GM12878 (cell line): ENCODE measurements around the gene HIGD2B.

Experiments
- EZH2 ChIP-seq: IDR thresholded peaks from 2 replicates; pipeline ENCODE4 v1.6.1; 2012; ENCODE audit warnings: low read depth, mild to moderate bottlenecking, control low read depth, inconsistent platforms, low read length, borderline replicate concordance; ENCODE audit not compliant: control insufficient read depth
- FOXM1 ChIP-seq: IDR thresholded peaks from 2 replicates; pipeline ENCODE4 v1.6.1; 2012; ENCODE audit warnings: low read depth, mild to moderate bottlenecking, inconsistent platforms, low read length, moderate library complexity
- HCFC1 ChIP-seq: fragments of 150-350 bp; IDR thresholded peaks from 2 replicates; pipeline ENCODE4 v1.6.1; 2014; ENCODE audit warnings: low read length
- MXI1 ChIP-seq: fragments of 150-350 bp; IDR thresholded peaks from 2 replicates; pipeline ENCODE4 v1.6.1; 2011; ENCODE audit warnings: low read depth, mild to moderate bottlenecking, inconsistent platforms, low read length, improper control_type of control experiment
- POLR2A ChIP-seq: IDR thresholded peaks from 2 replicates; pipeline ENCODE4 v1.6.1; 2011; ENCODE audit warnings: low read depth, mild to moderate bottlenecking, low read length
- POLR2AphosphoS2 ChIP-seq: IDR thresholded peaks from 2 replicates; pipeline ENCODE4 v1.6.1; 2011; ENCODE audit warnings: low read depth, mild to moderate bottlenecking, low read length, improper control_type of control experiment, moderate library complexity
- TF ChIP-seq, protein P1 (sequence below), 3 experiments: IDR thresholded peaks in 2 of 3; conservative IDR thresholded peaks in 1 of 3; 2 replicates each; pipeline ENCODE4 v1.5.1; 2011; ENCODE audit warnings: low read depth in 3 of 3, low read length in 3 of 3, mild to moderate bottlenecking in 3 of 3, control low read depth in 2 of 3, moderate library complexity in 2 of 3, inconsistent platforms in 1 of 3, mixed read lengths in 1 of 3; ENCODE audit not compliant: control insufficient read depth in 2 of 3, insufficient read depth in 1 of 3; ENCODE audit errors: extremely low read depth in 1 of 3
- TF ChIP-seq, protein P2 (sequence below): fragments of 450-650 bp; IDR thresholded peaks from 2 replicates; pipeline ENCODE4 v1.6.1; 2017; ENCODE audit warnings: low read depth, mild to moderate bottlenecking, moderate library complexity
- TF ChIP-seq, protein P3 (sequence below): IDR thresholded peaks from 2 replicates; pipeline ENCODE4 v1.6.1; 2012; ENCODE audit warnings: low read depth, low read length, improper control_type of control experiment

- no peak for TF ChIP-seq FOXM1
- no peak for TF ChIP-seq POLR2A
- TF ChIP-seq, protein P1, sequence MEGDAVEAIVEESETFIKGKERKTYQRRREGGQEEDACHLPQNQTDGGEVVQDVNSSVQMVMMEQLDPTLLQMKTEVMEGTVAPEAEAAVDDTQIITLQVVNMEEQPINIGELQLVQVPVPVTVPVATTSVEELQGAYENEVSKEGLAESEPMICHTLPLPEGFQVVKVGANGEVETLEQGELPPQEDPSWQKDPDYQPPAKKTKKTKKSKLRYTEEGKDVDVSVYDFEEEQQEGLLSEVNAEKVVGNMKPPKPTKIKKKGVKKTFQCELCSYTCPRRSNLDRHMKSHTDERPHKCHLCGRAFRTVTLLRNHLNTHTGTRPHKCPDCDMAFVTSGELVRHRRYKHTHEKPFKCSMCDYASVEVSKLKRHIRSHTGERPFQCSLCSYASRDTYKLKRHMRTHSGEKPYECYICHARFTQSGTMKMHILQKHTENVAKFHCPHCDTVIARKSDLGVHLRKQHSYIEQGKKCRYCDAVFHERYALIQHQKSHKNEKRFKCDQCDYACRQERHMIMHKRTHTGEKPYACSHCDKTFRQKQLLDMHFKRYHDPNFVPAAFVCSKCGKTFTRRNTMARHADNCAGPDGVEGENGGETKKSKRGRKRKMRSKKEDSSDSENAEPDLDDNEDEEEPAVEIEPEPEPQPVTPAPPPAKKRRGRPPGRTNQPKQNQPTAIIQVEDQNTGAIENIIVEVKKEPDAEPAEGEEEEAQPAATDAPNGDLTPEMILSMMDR (IDR thresholded peaks at IDR 0.05 in 2 of 3, conservative IDR thresholded peaks at IDR 0.05 in 1 of 3; ENCODE audit: control insufficient read depth in 2 of 3, extremely low read depth in 1 of 3, insufficient read depth in 1 of 3, low read depth in 3 of 3, low read length in 3 of 3) = peak in 1 of 3 experiments; percentile 14; a peak in 1 of 6 replicates
- TF ChIP-seq, protein P2, sequence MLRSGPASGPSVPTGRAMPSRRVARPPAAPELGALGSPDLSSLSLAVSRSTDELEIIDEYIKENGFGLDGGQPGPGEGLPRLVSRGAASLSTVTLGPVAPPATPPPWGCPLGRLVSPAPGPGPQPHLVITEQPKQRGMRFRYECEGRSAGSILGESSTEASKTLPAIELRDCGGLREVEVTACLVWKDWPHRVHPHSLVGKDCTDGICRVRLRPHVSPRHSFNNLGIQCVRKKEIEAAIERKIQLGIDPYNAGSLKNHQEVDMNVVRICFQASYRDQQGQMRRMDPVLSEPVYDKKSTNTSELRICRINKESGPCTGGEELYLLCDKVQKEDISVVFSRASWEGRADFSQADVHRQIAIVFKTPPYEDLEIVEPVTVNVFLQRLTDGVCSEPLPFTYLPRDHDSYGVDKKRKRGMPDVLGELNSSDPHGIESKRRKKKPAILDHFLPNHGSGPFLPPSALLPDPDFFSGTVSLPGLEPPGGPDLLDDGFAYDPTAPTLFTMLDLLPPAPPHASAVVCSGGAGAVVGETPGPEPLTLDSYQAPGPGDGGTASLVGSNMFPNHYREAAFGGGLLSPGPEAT = no peak
- no peak for TF ChIP-seq POLR2AphosphoS2
- no peak for TF ChIP-seq MXI1
- TF ChIP-seq, protein P3, sequence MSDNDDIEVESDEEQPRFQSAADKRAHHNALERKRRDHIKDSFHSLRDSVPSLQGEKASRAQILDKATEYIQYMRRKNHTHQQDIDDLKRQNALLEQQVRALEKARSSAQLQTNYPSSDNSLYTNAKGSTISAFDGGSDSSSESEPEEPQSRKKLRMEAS = no peak
- no peak for TF ChIP-seq EZH2
- TF ChIP-seq HCFC1 = no peak
Measured at GRCh38 chr15:72732516-72732915, 46.5 kb upstream of the HIGD2B start.
